Ovary (tissue), 3 donors: ENCODE data around the gene ST7.

Experiments used
- CTCF ChIP-seq, 3 donors: fragments of 450-650 bp in 2 of 3; fragments of 200-600 bp in 1 of 3; IDR thresholded peaks; one replicate each; pipeline versions ENCODE4 v1.5.1 to v1.8.0; 2016 to 2022; ENCODE audit warnings: antibody characterized with exemption in 3 of 3, mild to moderate bottlenecking in 1 of 3
- EP300 ChIP-seq: sonication (generic); formaldehyde crosslinking; IDR thresholded peaks from one replicate; pipeline ENCODE4 v1.6.1; 2017; ENCODE audit warnings: antibody characterized with exemption
- POLR2A ChIP-seq: fragments of 450-650 bp; IDR thresholded peaks from one replicate; pipeline ENCODE4 v1.6.1; 2017; ENCODE audit warnings: antibody characterized with exemption, mild to moderate bottlenecking, moderate library complexity
- donor health status: DM: no; HTN: no; CAD: no.

- TF ChIP-seq CTCF (IDR thresholded peaks at IDR 0.05) (no peak), POLR2A (no peak), EP300 (no peak)
Measured at GRCh38 chr7:117053432-117053831, 100.1 kb downstream of the ST7 start.
